GM15510 (cell line): Measurements from ENCODE around the gene PRPF6.

Experiments
- POLR2A ChIP-seq: IDR thresholded peaks from 3 replicates; pipeline ENCODE4 v1.6.1; 2011; ENCODE audit warnings: borderline replicate concordance; ENCODE audit not compliant: insufficient read length; ENCODE audit errors: extremely low read depth

Gene PRPF6

DNA sequence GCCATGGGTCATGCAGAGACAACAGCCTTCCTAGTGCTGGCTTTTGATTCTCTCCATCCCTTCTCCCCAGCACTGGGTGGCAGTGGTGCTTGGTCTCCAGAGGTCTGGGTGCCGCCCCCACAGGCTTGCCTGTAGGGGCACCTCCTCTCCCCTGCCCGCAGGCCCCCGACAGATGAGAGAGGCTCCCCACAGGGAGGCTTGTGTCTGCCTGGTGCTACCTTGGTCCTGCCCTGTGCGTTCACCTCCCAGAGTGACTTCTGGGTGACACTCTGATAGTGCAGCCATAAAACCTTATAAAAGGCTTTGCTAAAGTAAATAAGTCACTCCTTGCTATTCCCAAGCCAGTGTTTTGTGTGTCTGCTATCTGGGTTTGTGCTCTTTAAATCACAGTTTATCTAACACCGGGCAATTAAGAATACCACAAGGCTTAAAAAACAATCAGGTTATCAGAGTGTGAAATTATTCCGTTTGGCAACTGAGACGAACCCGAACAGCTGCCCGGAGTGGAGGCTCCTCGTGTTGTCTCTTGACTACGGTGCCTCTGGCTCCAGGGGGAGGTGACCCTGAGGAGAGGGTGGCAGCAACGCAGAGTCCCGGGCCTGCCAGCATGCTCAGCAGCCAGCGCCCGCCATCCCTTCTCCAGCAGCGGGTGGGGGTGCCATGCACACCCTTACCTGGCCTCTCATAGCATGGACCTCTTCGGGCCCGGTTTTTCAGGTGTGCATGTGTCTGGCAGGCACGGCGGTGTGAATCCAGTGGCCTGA, 49.6 kb downstream of the PRPF6 start:
- no peak for TF ChIP-seq POLR2A

DNA sequence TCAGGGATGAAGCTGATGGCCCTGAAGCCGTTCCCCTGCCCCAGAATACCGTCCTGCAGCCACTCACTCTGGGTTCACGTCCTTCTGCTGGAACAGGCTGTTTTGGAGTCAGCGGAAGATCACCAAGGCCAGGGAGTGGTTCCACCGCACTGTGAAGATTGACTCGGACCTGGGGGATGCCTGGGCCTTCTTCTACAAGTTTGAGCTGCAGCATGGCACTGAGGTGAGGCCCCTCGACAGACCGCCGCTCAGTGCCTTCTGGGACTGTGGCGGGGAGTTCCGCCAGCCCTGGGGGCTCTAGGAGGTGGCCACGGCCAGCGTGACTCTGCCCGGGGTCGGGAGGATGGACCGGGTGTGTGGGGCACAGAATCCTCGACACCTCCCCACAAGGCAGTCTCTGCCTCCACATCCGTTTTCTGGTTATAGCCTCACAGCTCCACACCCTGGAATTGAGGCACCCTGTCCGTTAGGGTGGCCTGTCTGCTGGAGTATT, 50.9 kb downstream of the PRPF6 start:
- TF ChIP-seq POLR2A: no peak

DNA sequence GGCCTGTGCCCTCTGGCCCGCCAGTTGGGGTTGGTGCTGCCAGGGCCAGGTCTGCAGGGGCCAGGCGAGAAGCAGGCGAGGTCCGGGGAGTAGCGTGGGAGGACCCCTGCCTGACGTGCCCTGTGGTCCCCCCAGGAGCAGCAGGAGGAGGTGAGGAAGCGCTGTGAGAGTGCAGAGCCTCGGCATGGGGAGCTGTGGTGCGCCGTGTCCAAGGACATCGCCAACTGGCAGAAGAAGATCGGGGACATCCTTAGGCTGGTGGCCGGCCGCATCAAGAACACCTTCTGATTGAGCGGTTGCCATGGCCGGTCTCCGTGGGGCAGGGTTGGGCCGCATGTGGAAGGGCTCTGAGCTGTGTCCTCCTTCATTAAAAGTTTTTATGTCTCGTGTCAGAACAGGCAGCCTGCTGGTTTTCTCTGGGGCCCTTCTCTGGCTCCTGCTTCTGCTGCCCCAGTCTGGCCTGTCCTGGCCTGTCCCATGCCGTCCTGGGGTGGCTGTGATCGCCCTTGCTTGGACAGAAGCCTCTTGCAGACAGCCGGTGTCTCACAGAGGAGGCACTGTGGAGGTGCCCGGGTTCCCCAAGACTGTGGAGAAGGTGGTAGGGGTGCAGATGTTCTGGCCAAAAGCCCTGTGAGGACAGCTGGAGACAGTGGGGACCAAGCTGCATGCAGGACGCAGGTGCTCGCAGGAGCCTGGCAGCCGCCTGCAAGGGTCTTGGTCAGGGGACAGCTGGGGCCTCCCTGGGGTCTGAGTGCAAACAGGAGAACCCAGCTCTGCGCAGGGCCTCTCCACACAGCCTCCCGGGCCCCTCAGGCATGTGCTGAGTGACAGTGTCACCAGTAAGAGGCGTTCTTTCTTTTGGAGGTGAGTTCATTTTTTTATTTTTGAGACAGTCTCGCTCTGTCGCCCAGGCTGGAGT, 52.0 kb downstream of the PRPF6 start:
- TF ChIP-seq POLR2A: no peak

DNA sequence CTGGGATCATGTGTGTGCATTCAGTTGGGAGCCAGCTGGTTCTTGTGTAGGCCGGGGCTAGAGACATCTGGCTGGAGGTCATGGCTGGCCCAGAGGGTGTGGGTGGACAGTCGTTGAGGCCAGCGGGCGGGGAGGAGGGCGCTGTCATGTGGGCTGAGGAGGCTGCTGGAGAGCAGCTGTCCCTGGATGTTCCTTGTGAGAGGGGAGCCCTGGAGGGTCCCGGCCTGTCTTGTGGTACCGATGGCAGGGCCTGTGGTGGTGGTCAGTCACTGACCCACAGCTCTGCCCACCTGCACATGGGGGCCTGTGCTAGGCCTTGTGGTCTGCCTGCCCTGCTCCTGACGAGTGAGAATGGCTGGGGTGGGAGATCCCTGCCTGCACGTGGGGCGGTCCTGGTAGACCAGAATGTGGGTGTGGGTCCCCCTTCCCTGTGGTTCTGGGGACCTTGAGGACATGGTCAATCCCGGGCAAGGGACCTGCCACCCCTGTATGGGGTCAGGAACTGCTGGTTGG, 53.1 kb downstream of the PRPF6 start:
- no peak for TF ChIP-seq POLR2A

DNA sequence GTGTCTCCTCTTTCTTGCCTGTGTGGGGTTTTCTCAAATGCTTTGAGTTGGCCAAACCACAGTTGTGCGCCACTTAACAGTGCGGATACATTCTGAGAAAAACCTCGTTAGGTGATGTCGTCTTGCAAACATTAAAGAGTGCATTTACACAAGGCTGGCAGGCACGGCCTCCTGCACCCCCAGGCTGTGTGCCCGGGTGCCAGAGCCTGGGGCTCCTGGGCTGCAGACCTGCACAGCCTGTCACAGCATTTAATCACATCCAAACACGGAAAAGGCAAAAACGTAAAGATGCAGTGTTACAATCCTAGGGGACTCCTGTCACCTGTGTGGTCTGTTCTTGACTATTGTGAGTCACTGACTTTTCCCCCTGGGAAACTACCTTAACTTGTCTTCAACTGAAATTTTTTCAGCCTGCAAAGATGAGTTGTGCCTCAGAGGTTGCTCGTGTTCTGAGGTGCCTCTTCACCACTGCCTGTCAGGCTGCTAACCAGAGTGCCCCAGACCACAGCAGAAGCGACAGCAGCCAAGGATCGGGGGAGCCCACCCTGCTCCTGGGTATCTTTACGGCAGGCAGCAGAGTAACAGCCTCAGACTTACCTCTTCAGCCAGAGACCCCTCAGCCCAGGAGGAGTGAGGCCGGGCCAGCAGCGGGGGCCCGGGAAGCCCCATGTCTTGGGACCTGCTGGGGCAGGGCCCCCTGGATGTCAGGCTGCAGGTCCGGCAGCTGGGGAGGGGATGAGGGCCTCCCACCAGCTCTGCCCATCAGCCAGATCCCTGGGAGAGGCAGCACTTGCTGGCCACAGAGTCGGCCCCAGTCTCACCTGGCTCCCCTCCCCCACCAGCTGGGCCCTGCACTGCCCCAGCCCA, 54.4 kb downstream of the PRPF6 start:
- TF ChIP-seq POLR2A: peak; percentile 12

DNA sequence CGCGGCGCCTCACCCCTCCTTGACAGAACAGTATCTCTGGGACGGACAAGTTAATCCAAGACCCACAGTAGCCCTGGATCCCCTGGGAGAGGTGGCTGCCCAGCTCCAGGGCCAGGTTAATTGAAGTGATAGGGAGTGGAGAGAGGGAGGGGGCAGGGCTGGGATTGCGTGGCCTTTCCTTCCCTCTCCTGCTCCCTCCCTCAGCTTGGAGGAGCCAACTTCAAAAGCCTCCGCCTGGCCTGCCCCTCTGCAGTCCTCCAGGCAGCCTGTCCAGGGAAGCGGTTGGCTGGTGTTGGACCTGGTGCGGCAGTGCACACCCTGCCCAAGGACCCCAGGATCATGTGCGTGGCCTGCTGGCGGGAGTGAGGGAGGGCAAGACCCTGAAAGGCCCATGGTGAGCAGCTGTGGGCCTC, 55.0 kb downstream of the PRPF6 start, which contains the start of gene C20orf204:
C20orf204 (plus strand) TSS at position 250 of the 413 bp plus-strand sequence; CDS start at position 392, 142 bp downstream.
- TF ChIP-seq POLR2A: no peak

DNA sequence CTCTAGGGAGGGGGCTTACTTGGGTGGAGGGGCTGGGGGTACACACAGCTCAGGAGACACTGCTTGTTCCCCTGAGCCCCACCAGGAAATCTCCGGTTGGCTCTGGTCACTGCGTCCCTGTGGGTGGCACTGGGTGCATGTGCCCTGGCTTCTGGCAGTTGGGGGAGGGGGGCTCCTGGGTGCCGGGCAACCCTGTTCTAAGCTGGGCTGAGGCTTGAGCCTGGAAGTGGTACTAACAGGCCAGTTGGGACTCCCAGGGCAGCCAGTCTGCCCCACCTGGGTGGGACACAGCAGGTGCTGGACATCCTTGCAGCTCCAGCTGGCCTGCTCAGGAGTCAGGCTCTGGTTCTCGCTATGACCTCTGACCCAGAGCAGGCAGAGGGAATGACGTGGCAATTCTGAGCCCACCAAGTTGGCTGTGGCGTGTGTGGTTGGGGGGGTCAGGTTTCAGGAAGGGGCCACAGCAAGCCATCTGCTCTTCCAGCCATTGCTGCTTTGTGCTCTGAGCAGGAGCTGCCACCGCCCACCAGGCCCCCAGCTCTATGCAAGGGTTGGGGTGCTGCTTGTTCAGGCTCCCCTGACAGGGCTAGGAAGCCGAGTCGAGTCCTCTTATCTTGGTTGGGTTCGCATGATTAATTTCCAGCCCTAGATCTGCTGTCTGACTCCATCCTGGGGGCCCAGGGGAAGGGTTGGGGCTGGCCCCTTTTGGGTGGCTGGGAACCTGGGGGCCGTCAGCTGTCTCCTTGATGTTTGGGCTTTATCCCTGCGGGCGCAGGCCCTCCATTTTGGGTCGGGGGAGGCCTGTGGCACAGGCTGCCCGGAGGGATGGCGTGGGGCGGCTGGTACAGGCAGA, 55.6 kb downstream of the PRPF6 start:
- TF ChIP-seq POLR2A: no peak

DNA sequence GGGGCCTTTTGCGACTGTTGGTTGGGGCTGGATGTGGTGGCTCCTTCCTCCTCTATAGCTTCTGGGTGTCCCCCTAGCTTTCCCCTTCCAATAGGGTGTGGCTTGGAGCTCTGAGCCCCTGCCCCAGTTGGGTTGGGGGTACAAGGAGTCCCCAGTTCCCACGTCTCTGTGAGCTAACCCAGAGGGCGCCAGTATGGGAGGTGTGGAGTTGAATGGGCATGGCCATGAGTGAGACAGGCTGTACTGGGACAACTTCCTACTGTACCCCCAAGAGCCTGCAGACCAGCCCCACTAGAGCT, 56.2 kb downstream of the PRPF6 start:
- no peak for TF ChIP-seq POLR2A

DNA sequence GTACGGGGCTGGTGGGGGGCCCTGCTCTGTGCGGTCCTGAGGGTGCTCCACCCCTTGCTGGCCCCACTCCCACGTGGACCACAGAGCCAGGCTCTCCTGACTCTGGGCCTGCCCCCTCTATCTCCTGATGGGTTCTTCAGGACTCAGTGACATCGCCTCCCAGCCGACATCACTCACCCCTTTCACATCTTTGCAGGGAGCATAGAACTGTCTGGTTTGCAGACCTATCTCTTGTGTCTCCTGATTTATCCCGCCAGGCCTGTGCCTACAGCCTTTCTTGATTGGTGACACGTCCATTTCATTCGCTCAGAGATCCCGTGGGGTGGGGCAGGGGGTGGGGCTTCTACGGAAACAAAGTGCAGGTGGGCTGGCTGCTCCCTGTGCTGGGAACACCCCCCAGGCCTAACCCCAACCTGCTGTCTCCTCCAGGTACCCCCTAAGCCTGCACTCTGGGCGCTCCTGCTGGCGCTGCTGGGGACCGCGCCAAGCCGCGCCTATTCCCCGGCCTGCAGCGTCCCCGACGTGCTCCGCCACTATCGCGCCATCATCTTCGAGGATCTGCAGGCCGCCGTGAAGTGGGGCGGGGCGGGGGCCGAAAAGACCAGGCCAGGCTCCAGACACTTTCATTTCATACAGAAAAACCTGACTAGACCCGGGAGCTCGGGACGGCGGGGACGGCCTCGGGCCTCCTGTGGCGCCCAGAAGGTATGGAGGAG, 56.7 kb downstream of the PRPF6 start:
- no peak for TF ChIP-seq POLR2A

DNA sequence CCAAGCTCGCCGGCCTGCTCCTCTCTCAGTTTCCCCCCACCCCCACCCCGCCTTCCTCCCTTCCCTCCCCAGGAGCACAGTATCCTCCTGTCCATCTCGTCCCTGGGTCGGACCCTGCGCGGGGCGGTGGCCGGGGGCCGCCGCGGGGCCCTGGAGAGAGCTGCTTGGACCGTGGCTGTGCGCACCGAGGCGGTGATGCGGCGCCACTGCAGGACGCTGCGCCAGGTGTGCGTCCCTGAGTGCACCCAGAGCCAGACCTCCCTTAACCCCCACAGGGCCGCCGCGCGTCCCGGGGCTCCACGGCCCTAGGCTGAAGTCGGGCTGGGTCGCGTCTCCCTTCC, 57.3 kb downstream of the PRPF6 start:
- TF ChIP-seq POLR2A: no peak

DNA sequence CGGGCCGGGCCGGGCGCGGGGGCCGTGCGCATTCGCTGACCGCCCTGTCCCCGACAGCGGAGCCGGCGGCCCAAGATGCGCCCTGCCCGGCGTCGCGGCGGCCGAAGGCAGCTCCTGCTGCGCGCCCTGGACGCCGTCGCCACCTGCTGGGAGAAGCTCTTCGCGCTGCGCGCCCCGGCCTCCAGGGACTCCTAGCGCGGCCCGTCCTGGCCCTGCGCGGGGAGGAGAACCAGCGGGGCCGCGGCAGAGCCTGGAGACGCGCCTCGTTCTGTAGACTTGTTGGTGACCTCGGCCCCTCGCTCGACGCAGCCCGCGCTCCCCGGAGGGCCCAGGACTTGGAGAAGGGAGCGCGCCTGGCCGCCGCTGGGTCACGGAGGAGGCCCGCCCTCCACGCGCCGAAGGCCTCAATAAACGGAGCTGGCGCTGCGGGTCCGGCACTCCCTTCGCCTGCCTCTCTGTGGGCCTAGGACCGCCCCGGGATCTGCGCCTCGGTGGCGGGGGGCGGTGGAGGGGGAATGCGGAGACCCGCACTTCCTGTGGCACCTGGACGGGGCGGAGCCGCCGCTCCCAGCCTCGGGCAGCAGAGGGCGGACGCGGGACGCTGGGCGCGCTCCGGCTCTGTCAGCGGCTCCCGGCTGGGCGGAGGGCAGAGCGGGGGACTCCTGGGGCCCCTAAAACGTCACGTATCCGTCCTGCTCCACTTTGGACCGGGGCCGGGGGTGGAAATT, 57.8 kb downstream of the PRPF6 start:
- peak; percentile 12 for TF ChIP-seq POLR2A
